Measurements from ENCODE around the gene MDP1.

DNA sequence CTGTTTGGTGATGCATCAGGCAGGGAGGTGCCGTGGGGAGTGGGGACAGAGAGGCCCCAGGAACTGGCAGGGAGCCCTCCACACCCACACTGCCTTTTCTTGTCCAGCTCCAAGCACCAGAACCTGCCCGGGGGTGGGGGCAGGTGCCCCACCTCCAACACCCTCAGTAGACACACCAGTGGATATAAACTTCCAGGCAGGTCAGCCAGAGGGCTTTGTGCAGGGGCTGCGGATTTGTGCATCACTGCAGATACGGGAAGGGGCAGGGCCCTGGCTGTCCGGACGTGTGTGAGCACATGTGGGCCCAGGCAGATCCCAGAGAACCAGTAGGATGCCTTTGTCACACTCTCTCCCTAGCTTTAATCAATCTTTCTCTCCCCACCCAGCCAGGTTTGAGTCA, 48.4 kb upstream of the MDP1 start:
- TF ChIP-seq CTCF (conservative IDR thresholded peaks at IDR 0.05 in 1 of 2, IDR thresholded peaks at IDR 0.05 in 1 of 2; ENCODE audit: extremely low read depth in 1 of 2, insufficient read depth in 1 of 2, low read depth in 1 of 2, low read length in 2 of 2) (no peak), EZH2 (IDR thresholded peaks at IDR 0.05; ENCODE audit: borderline replicate concordance, low read length) (no peak)
